GM12874 (cell line): ENCODE measurements around the gene AIF1.

Source experiments
- TF ChIP-seq, protein P1 (sequence below): IDR thresholded peaks from 2 replicates; pipeline ENCODE4 v1.5.1; 2011; ENCODE audit warnings: low read depth, mild to moderate bottlenecking, control low read depth, low read length, moderate library complexity; ENCODE audit not compliant: insufficient read depth

AIF1 gene

DNA sequence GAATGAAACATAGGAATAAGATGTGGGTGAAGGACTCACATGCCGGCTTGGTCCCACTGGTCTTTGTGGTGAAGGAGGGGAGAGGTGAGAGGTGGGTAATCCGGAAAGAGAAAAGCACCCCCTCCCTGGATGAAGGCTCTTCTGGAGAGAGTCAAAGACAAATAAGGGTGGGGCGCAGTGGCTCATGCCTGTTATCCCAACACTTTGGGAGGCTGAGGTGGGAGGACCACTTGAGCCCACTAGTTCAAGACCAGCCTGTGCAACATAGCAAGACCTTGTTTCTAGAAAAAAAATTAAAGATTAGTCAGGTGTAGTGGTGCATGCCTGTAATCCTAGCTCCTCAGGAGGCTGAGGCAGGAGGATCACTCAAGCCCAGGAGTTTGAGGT, 35.9 kb upstream of the AIF1 start:
- TF ChIP-seq, protein P1, sequence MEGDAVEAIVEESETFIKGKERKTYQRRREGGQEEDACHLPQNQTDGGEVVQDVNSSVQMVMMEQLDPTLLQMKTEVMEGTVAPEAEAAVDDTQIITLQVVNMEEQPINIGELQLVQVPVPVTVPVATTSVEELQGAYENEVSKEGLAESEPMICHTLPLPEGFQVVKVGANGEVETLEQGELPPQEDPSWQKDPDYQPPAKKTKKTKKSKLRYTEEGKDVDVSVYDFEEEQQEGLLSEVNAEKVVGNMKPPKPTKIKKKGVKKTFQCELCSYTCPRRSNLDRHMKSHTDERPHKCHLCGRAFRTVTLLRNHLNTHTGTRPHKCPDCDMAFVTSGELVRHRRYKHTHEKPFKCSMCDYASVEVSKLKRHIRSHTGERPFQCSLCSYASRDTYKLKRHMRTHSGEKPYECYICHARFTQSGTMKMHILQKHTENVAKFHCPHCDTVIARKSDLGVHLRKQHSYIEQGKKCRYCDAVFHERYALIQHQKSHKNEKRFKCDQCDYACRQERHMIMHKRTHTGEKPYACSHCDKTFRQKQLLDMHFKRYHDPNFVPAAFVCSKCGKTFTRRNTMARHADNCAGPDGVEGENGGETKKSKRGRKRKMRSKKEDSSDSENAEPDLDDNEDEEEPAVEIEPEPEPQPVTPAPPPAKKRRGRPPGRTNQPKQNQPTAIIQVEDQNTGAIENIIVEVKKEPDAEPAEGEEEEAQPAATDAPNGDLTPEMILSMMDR, result no peak

DNA sequence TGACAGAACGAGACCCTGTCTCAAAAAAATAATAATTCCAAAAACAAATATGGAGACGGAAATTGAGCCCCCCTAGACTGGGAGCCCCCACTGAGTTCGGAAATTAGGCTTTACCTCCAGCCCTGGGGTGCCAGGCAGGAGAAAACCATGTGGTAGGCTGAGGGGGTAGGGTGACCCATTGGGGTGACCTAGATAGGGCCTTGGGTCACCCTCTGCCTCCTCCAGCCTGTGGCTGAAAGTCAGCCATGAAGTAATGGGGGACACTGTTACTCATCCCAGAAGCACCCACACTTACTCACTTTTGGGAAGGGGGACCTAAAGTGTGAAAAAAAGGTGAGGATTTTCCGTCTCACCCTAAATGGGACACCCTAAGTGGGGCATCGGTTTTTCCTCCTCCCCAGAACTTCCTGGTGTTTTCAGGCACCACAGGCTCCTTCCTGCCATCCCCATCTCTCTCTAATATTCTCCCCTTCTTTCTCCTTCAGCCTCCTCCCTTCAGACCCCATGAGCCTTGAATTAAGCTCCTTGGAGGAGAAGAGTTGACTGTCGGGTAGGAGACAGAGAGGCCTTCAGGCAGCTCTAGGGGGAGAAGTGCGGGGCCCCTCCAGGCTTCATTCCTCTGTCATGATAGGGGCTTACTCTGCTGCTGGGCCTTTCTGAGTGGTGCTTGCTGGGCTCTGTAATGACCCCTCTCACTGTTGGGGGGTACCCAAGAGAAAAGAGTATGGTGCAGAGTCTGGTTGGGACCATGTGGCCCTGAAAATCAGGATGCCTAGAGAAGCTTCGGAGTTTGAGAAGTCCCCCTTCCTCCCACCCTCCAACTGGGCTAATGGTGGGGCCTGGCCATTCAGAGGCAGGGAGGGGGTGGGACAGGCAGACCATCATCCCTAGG, 35.2 kb upstream of the AIF1 start:
- TF ChIP-seq, protein P1, result no peak

DNA sequence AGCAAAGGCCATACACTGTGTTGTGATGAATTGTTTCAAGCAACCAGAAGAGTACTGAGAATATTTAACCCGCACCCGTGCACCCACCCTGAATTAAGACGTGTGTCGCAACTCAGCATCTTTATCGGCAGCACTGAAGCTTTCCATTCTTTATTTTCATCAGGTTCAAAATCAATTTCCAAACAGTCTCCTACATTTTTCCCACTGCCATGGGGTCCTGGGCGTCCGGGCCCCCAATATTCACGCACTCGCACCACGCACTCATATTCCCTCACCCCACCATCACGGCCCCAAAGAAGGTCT, 34.6 kb upstream of the AIF1 start:
- TF ChIP-seq, protein P1, result no peak

DNA sequence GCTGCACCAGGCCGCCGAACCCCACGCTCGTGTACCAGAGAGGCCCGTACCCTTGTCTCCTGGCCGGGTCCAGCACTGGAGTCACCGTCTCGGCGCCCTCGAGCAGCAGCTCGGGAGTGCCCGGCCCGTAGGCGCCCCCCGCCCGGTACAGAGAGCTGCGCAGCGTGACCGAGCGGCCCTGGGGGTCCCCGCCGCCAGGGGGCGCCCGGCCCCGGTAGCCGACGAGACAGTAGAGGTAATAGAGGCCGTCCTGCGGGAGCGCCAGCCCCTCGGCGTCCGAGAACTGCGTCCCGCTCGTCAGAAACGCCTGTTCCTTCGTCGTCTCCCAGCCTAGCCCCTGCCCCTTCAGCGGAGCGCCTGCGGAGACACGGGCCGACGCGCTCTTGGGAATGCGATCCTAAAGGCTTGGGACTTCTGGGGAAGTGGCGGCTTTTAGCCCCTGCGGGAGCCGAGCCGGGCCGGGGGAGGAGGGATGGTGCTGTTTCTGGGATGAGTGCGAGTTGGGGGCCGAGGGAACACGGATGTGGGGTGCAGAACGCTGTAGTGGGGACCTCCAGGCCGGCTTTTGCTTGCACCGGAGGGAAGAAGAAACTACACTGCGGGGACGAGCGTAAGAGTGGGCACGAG, 34.1 kb upstream of the AIF1 start:
- TF ChIP-seq, protein P1, result peak; percentile 99

DNA sequence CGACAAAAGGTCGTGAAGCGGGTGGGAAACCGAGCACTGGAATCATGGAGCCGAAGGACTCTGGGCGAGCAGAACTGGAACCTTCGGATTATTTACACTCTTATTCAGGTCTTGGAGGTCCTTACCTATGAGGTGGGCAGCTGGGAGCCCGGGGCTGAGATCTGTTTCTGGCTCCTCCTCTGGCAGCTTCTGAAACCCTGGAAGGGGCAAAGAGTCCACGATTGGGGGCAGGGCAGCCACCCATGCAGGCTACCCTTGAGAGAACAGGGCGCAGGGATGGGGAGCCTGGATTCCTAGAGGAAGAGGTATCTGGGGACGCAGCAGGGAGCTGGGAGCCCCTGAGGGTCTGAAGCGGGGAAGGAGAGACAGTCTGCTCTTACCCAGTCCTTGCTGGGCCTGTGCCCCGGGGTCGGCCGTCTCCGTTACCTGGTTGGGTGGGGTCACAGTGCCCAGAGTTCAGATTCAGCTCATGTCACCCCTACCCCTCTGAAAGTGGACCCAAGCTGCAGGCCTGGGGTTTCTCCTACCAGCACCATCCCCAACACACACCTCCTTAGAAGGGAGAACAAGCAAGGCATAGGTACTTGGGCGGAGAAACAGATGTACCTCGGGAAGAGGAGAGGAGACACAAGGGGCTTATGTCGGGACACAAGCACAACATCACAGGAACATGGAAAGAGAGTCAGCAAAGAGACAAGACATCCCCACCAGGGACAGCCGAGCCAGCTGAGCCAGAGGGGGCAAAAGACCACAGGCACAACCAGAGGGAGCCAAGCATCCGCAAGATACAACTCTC, 33.4 kb upstream of the AIF1 start:
- TF ChIP-seq, protein P1, result no peak

DNA sequence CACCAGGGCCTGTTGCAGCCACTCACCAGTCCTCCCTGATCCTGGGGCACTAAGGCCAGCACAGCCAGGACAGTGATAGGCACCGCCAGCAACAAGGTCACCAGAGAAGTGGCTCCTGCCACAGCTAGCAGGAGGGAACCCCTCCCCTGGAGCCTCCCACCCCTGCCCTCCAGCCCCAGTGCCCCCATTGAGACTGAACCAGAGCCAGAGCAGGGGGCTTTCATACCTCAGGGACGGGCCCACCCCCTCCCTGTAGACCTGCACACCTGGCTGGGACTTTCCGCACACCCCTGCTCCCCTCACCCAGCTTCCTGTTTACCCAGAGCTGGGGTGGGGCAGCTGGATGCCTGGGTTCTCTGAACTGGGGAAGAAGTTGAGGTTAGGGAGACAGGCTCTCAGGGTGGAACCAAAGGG, 32.8 kb upstream of the AIF1 start, which contains the start of gene LTB:
Gene LTB, minus strand, starts transcription at position 195 of the 414 bp plus-strand sequence. Its CDS starts 7 bp downstream, at position 188.
- TF ChIP-seq, protein P1, result no peak

DNA sequence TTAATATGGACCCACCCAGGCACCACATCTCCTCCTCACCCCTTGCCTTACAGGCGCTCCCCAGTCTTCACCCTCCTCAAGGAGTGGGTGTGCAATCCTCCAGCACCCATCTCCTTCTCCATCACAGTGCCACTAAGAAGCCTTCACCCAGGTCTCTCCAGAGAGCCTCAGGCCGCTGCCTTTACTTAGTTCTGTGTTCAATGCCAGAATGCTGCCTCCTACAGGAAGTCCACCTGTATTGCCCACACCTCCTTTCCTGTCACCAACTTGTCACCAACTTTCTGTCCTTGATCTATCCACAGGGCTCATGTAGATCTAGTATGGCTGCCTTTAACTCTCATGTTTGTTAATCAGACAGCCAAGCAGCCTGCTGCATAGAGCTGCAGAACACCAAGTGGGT, 29.5 kb upstream of the AIF1 start:
- TF ChIP-seq, protein P1, result peak; percentile 74
